Upper lobe of left lung (tissue), 6 donors: ENCODE results near the gene TMEM127. TPM values are rescaled to one million over a fixed set of nuclear protein-coding genes. Genes with fewer than 3 reads are reported as not detected.
"Not testable (repeated sequence)": the region's sequence is repeated elsewhere in the genome, so short reads cannot be mapped to it uniquely, and the experiment has no call there.

Experiments used
- ATAC-seq, 2 donors: fragments of 200-7000 bp; cut with Tn5 transposase; one replicate each; pipeline ENCODE4 v1.9.1; 2022; ENCODE audit warnings: mild to moderate bottlenecking in 2 of 2, moderate library complexity in 2 of 2; ENCODE audit not compliant: low FRiP score in 2 of 2
- DNase-seq, 2 donors: peaks; one replicate each; pipeline ENCODE4 v3.0.0-alpha.2; 2019 to 2020
- H3K27ac ChIP-seq, 4 donors: fragments of 200-600 bp; sonication (generic); one replicate each; pipeline ENCODE4 v1.5.1; 2016 to 2019
- H3K27me3 ChIP-seq, 4 donors: fragments of 200-600 bp; sonication (generic); one replicate each; pipeline ENCODE4 v1.5.1; 2017 to 2019
- H3K36me3 ChIP-seq, 4 donors: fragments of 200-600 bp; sonication (generic); one replicate each; pipeline ENCODE4 v1.5.1; 2016 to 2019
- H3K4me1 ChIP-seq, 4 donors: fragments of 200-600 bp; sonication (generic); one replicate each; pipeline ENCODE4 v1.5.1; 2018 to 2019
- H3K4me3 ChIP-seq, 4 donors: fragments of 200-600 bp; sonication (generic); one replicate each; pipeline ENCODE4 v1.5.1; 2017 to 2019; ENCODE audit warnings: mild to moderate bottlenecking in 2 of 4, moderate library complexity in 1 of 4
- H3K9me3 ChIP-seq, 4 donors: fragments of 200-600 bp; sonication (generic); one replicate each; pipeline ENCODE4 v1.5.1; 2018 to 2019
- EP300 ChIP-seq, 4 donors: sonication (generic); formaldehyde crosslinking; IDR thresholded peaks; one replicate each; pipeline ENCODE4 v1.5.1; 2017; ENCODE audit warnings: antibody characterized with exemption in 4 of 4, control low read depth in 2 of 4
- POLR2A ChIP-seq, 4 donors: fragments of 450-650 bp; IDR thresholded peaks; one replicate each; pipeline ENCODE4 v1.5.1; 2016 to 2017; ENCODE audit warnings: antibody characterized with exemption in 4 of 4, mild to moderate bottlenecking in 2 of 4
- POLR2AphosphoS5 ChIP-seq, 2 donors: sonication (generic); formaldehyde crosslinking; IDR thresholded peaks; one replicate each; pipeline ENCODE4 v1.5.1; 2017; ENCODE audit warnings: antibody characterized with exemption in 2 of 2
- WGBS, 2 donors: methylation state at CpG; one replicate each; pipeline ENCODE4 v1.1.5; 2017 to 2018; 5-methylcytosine and 5-hydroxymethylcytosine counted together
- total RNA-seq, 6 donors: library from RNA; depleted of rRNA in 4 of 6; stranded (reverse); fragments of >200 nt in 4 of 6; gene quantifications; one replicate each; pipeline versions ENCODE4 v1.1.0 to v1.2.1, GENCODE V29; 2016 to 2021
- TF ChIP-seq, protein P1 (sequence below), 6 experiments: fragments of 450-650 bp in 4 of 6; fragments of 200-600 bp in 2 of 6; sonication (generic) in 2 of 6; IDR thresholded peaks; one replicate each; pipeline ENCODE4 v1.5.1; 2016 to 2019; ENCODE audit warnings: antibody characterized with exemption in 6 of 6
- donor health status: DM: no; HTN: no; CAD: no; lungs with moderate emphysema.
- donor health status: DM: no; HTN: yes; CAD: no; lungs with severe emphysema.

The TMEM127 gene
- total RNA-seq, 6 donors from 2014 or later: 21.0 to 75.8 (median 44.8) TPM

- H3K4me1 ChIP-seq: no peaks in the 10 kb centered on the region
- TF ChIP-seq POLR2A (IDR thresholded peaks at IDR 0.05): no peak
- TF ChIP-seq POLR2AphosphoS5 (IDR thresholded peaks at IDR 0.05): no peak
- no peak for TF ChIP-seq EP300 (IDR thresholded peaks at IDR 0.05)
- TF ChIP-seq, protein P1, sequence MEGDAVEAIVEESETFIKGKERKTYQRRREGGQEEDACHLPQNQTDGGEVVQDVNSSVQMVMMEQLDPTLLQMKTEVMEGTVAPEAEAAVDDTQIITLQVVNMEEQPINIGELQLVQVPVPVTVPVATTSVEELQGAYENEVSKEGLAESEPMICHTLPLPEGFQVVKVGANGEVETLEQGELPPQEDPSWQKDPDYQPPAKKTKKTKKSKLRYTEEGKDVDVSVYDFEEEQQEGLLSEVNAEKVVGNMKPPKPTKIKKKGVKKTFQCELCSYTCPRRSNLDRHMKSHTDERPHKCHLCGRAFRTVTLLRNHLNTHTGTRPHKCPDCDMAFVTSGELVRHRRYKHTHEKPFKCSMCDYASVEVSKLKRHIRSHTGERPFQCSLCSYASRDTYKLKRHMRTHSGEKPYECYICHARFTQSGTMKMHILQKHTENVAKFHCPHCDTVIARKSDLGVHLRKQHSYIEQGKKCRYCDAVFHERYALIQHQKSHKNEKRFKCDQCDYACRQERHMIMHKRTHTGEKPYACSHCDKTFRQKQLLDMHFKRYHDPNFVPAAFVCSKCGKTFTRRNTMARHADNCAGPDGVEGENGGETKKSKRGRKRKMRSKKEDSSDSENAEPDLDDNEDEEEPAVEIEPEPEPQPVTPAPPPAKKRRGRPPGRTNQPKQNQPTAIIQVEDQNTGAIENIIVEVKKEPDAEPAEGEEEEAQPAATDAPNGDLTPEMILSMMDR (IDR thresholded peaks at IDR 0.05): no peak
- H3K9me3 ChIP-seq: no peaks in the 10 kb centered on the region
- DNase-seq (no peak), ATAC-seq (no peak)
- WGBS, 2 donors: 89 to 92% methylated on average over 5 of the region's 5 CpGs
- H3K4me3 ChIP-seq: no peak overlapping the region
- H3K27ac ChIP-seq: no peak overlapping the region
- no peaks in the 10 kb centered on the region for H3K27me3 ChIP-seq
- peaks cover 65 to 100% (median 99%) of the 10 kb centered on the region in 4 donors for H3K36me3 ChIP-seq
Observed at GRCh38 chr2:96296925-96297324, 31.1 kb upstream of the TMEM127 start.

- 89 to 90% methylated on average over 8 of the region's 8 CpGs for WGBS, 2 donors
- not testable (repeated sequence) for H3K4me3 ChIP-seq, ATAC-seq, H3K9me3 ChIP-seq, H3K27me3 ChIP-seq, H3K27ac ChIP-seq, DNase-seq, H3K4me1 ChIP-seq
- peaks cover 72 to 100% (median 100%) of the 10 kb centered on the region in 4 donors for H3K36me3 ChIP-seq
Observed at GRCh38 chr2:96294271-96294670, 28.5 kb upstream of the TMEM127 start.

DNA sequence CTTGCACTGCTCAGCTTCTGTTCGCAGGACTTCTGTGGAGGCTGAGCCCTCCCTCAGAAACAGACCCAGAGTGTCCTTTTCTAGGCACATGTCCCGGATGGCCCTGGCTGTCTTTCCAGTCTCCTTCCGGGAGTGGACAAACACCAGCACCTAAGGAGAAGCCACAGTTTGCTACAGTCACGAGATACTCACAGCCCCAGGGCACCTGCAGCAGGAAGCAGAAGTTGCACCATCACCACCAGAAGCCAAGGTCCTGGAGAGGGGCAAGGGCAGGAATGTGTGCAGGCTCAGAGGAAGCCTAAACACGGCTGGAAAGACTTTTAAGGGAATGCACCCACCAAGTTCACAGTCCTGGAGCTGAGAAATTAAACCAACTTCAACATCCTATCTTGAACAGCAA is 26.0 kb upstream of the TMEM127 start:
- H3K36me3 ChIP-seq: peaks cover 74 to 100% (median 100%) of the 10 kb centered on the region in 4 donors
- H3K4me1 ChIP-seq: no peaks in the 10 kb centered on the region
- no peak overlapping the region for H3K4me3 ChIP-seq
- WGBS, 2 donors: 76 to 91% methylated on average over 5 of the region's 5 CpGs
- no peaks in the 10 kb centered on the region for H3K27me3 ChIP-seq
- no peak for ATAC-seq
- DNase-seq: no peak
- TF ChIP-seq, protein P1 (IDR thresholded peaks at IDR 0.05): no peak
- TF ChIP-seq POLR2AphosphoS5 (IDR thresholded peaks at IDR 0.05) (no peak), EP300 (IDR thresholded peaks at IDR 0.05) (no peak), POLR2A (IDR thresholded peaks at IDR 0.05) (no peak)
- no peaks in the 10 kb centered on the region for H3K9me3 ChIP-seq
- H3K27ac ChIP-seq: no peak overlapping the region

DNA sequence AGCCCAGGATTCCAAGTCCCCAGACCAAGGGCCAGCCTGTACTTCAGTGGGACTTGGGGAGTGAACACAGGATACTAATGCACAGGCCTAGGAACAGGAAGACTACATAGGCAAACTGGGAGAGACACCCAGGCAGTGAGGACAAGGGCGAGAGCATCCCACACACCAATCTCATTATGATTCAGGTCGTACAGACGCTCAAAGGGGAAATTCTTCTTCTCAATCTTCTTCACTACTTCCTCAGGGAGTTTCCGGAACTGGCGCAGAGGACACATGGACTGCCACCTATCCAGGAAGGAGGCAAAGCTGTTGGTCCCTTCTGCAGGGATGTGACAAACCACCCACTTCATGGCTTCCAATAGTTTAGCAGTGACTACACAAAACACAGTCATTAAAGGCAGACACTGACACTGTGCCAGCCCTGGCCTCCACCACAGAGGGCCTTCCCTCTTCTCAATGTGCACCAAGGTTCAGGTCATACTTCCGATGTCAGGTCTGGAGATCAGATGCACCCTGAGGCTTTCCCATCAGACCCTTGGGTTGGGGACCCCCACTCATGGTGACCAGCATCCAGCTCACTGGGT is 21.6 kb upstream of the TMEM127 start:
- no peak overlapping the region for H3K27ac ChIP-seq
- TF ChIP-seq POLR2A (IDR thresholded peaks at IDR 0.05): no peak
- TF ChIP-seq, protein P1 (IDR thresholded peaks at IDR 0.05): no peak
- TF ChIP-seq EP300 (IDR thresholded peaks at IDR 0.05): no peak
- ATAC-seq (no peak), DNase-seq (no peak)
- no peak overlapping the region for H3K4me3 ChIP-seq
- H3K36me3 ChIP-seq: peaks cover 94 to 100% (median 100%) of the 10 kb centered on the region in 4 donors
- H3K4me1 ChIP-seq: no peaks in the 10 kb centered on the region
- H3K9me3 ChIP-seq: no peaks in the 10 kb centered on the region
- H3K27me3 ChIP-seq: no peaks in the 10 kb centered on the region
- WGBS, 2 donors: 88 to 89% methylated on average over 5 to 6 of the region's 6 CpGs

- no peaks in the 10 kb centered on the region for H3K27me3 ChIP-seq
- peaks cover 56 to 100% (median 88%) of the 10 kb centered on the region in 4 donors for H3K36me3 ChIP-seq
- 91 to 96% methylated on average over 17 to 20 of the region's 21 CpGs for WGBS, 2 donors
- no peak for TF ChIP-seq POLR2AphosphoS5 (IDR thresholded peaks at IDR 0.05)
- TF ChIP-seq, protein P1 (IDR thresholded peaks at IDR 0.05): no peak
- no peak for TF ChIP-seq POLR2A (IDR thresholded peaks at IDR 0.05)
- TF ChIP-seq EP300 (IDR thresholded peaks at IDR 0.05): no peak
- DNase-seq (no peak), ATAC-seq (no peak)
- no peak overlapping the region for H3K27ac ChIP-seq
- no peaks in the 10 kb centered on the region for H3K9me3 ChIP-seq
- H3K4me3 ChIP-seq: no peak overlapping the region
- no peaks in the 10 kb centered on the region for H3K4me1 ChIP-seq
Observed at GRCh38 chr2:96276787-96277499, 11.1 kb upstream of the TMEM127 start.
